Calu3 (cell line): ENCODE results near the gene STRIP1. TPM values are rescaled to one million over a fixed set of nuclear protein-coding genes. Genes with fewer than 3 reads are reported as not detected.

Experiments used
- BruUV-seq: library from RNA; stranded (reverse); fragments of 400-500 nt; replicated peaks from 2 replicates; lab custom pipeline; 2021; lab: Mats Ljungman, UMichigan
- CTCF ChIA-PET: fragments of 300-600 bp; sonication (Branson Sonifier 250); formaldehyde crosslinking; loops from one replicate; lab custom pipeline; 2022; ENCODE audit warnings: antibody characterized with exemption; lab: Charles Lee
- DNase-seq: peaks from one replicate; pipeline ENCODE4 v3.0.0; 2022
- H3K27ac Mint-ChIP-seq: one replicate; pipeline ENCODE4 v1.8.0; 2022; ENCODE audit warnings: mixed read lengths; ENCODE audit not compliant: unreplicated experiment
- H3K27me3 Mint-ChIP-seq: one replicate; pipeline ENCODE4 v1.8.0; 2022; ENCODE audit warnings: mixed read lengths; ENCODE audit not compliant: unreplicated experiment
- H3K36me3 Mint-ChIP-seq: one replicate; pipeline ENCODE4 v1.8.0; 2022; ENCODE audit warnings: mild to moderate bottlenecking, moderate library complexity, mixed read lengths; ENCODE audit not compliant: insufficient read depth, unreplicated experiment
- H3K4me1 Mint-ChIP-seq: one replicate; pipeline ENCODE4 v1.8.0; 2022; ENCODE audit warnings: mild to moderate bottlenecking, low read depth, mixed read lengths; ENCODE audit not compliant: unreplicated experiment
- H3K4me3 Mint-ChIP-seq: one replicate; pipeline ENCODE4 v1.8.0; 2022; ENCODE audit warnings: mild to moderate bottlenecking, low read depth, moderate library complexity, mixed read lengths; ENCODE audit not compliant: unreplicated experiment
- H3K9me3 Mint-ChIP-seq: one replicate; pipeline ENCODE4 v1.8.0; 2022; ENCODE audit warnings: low read depth, mixed read lengths; ENCODE audit not compliant: unreplicated experiment
- CTCF ChIP-seq: fragments of 200-600 bp; IDR thresholded peaks from one replicate; pipeline ENCODE4 v1.8.0; 2022; ENCODE audit warnings: antibody characterized with exemption; ENCODE audit not compliant: unreplicated experiment
- intact Hi-C: fragments of 100-400 bp; cut with micrococcal nuclease; formaldehyde crosslinking; loops from one replicate; pipeline ENCODE4 v1.10.0; 2022; ENCODE audit not compliant: unreplicated experiment
- total RNA-seq: library from RNA; stranded (reverse); gene quantifications from 2 replicates; pipeline ENCODE4 v1.2.3, GENCODE V29; 2022

Gene STRIP1
- total RNA-seq, 1 experiment from 2014 or later = 27.5 TPM

DNA sequence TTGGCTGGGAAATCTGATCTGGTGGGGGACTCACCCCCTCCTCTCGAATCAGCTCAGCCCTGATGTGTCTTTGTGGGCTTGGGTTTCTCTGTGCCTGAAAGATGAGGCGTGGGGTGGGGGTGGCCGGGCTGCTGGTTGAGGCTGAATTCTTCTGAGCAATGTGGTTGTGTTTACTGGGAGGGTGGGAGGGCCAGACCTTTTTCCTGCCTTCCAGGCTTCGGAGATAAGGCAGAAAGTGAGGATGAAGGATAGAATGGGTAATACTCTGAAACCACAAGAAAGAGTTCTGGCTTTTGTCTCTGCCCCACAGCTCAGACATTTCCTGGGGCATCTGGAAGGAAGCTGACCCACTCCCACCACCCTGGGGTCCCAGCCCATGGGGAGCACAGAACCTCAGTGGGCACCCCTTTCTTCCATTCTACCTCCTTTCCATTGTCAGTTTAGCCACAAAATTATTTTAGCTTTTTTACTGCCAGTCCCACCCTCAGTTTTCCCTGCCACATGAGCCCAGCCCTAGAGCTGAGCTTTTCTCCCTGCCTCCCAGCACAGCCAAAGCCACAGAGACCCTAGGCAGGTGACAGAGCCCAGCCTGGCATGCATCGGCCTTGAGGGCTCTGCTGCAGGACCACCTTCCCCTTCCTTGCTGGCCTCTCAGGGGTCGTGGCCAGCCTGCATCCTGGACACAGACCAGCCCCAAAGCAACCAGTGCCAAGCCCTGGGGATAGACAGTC lies 24.9 kb downstream of the STRIP1 start:
- Mint-ChIP-seq H3K36me3 (peaks cover 7% of the 10 kb centered on the region), H3K4me1 (no peaks in the 10 kb centered on the region), H3K27ac (no peak overlapping the region), H3K9me3 (no peaks in the 10 kb centered on the region), H3K4me3 (no peak overlapping the region), H3K27me3 (no peaks in the 10 kb centered on the region)
- DNase-seq = no peak
- TF ChIP-seq CTCF = no peak
- intact Hi-C loops = no loop called here
- CTCF ChIA-PET = interaction anchor here (0.7 kb wide), 1 partner anchor 54 kb away, joined by 3 read pairs; no protein-coding TSS in a partner anchor
- no TSS peak for BruUV-seq

GRCh38 chr1:110060034-110060661 lies 25.7 kb downstream of the STRIP1 start:
- Mint-ChIP-seq H3K36me3 (peaks cover 2% of the 10 kb centered on the region), H3K4me3 (no peak overlapping the region), H3K9me3 (no peaks in the 10 kb centered on the region), H3K4me1 (no peaks in the 10 kb centered on the region), H3K27me3 (no peaks in the 10 kb centered on the region), H3K27ac (no peak overlapping the region)
- peak; percentile 79 for TF ChIP-seq CTCF
- CTCF ChIA-PET = interaction anchor here (0.6 to 0.7 kb wide), 2 partner anchors 8 to 53 kb away, joined by 3 to 5 read pairs; no protein-coding TSS in a partner anchor
- intact Hi-C loops = no loop called here
- DNase-seq = peak; percentile 53
- no TSS peak for BruUV-seq

- no peak overlapping the region for H3K27ac Mint-ChIP-seq
- no peak for TF ChIP-seq CTCF
- H3K4me3 Mint-ChIP-seq = no peak overlapping the region
- no peaks in the 10 kb centered on the region for H3K9me3 Mint-ChIP-seq
- no peak for DNase-seq
- no peaks in the 10 kb centered on the region for H3K27me3 Mint-ChIP-seq
- intact Hi-C loops = no loop called here
- no peaks in the 10 kb centered on the region for H3K36me3 Mint-ChIP-seq
- H3K4me1 Mint-ChIP-seq = no peaks in the 10 kb centered on the region
- CTCF ChIA-PET = interaction anchor here (0.6 kb wide), 1 partner anchor 8 kb away, joined by 5 read pairs; no protein-coding TSS in a partner anchor
- no TSS peak for BruUV-seq
These were observed 26.2 kb downstream of the STRIP1 start for GRCh38 chr1:110060662-110061060.

- no peaks in the 10 kb centered on the region for H3K4me1 Mint-ChIP-seq
- CTCF ChIA-PET = no interaction called here
- intact Hi-C loops = no loop called here
- TF ChIP-seq CTCF = no peak
- no peaks in the 10 kb centered on the region for H3K36me3 Mint-ChIP-seq
- no peaks in the 10 kb centered on the region for H3K27me3 Mint-ChIP-seq
- H3K4me3 Mint-ChIP-seq = no peak overlapping the region
- no peak overlapping the region for H3K27ac Mint-ChIP-seq
- no peaks in the 10 kb centered on the region for H3K9me3 Mint-ChIP-seq
- DNase-seq = no peak
- no TSS peak for BruUV-seq
These were observed 26.9 kb downstream of the STRIP1 start for GRCh38 chr1:110061341-110061740.
